ENCODE data around the gene PLPPR3. TPM values are rescaled to one million over a fixed set of nuclear protein-coding genes. Genes with fewer than 3 reads are reported as not detected.
A peak's percentile ranks its signal among the peaks of the same experiment; 100 is the strongest.
"Not testable (repeated sequence)": the region's sequence is repeated elsewhere in the genome, so short reads cannot be mapped to it uniquely, and the experiment has no call there.

The PLPPR3 gene
- total RNA-seq, 4 donors from 2014 or later: not detected

DNA sequence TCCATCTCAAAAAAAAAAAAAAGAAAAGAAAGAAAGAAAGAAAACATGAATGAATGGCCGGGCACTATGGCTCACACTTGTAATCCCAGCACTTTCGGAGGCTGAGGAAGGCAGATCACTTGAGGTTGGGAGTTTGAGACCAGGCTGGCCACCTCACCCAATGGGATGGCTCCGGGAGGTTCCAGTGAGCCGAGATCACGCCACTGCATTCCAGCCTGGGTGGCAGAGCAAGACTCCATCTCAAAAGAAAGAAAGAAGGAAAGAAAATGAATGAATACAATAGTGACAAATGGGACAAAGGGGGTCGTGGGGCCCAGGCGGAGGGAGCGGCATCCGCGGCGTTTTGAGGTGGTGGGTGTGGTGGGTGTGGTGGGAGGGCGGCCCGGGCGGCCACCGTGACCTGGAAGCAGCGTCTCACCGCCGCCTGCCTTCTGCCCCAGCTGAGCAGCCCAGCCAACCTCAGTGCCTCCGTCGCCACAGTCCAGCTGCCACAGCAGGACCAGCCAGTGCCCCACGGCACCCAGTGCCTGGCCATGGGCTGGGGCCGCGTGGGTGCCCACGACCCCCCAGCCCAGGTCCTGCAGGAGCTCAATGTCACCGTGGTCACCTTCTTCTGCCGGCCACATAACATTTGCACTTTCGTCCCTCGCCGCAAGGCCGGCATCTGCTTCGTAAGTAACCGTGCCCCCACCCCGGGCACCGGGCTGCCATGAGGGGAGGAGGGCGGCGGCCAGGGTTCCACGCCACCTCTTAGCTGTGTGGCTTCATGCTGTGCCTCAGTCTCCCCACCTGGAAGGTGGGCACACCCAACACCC lies 24.2 kb upstream of the PLPPR3 start:
- H3K9me3 ChIP-seq: no peaks in the 10 kb centered on the region
- no peak overlapping the region for H3K4me3 ChIP-seq
- 44% methylated on average over 23 of the region's 37 CpGs for WGBS
- TF ChIP-seq POLR2A (IDR thresholded peaks at IDR 0.05) (no peak), POLR2AphosphoS5 (IDR thresholded peaks at IDR 0.05) (no peak), EP300 (IDR thresholded peaks at IDR 0.05) (no peak), CTCF (IDR thresholded peaks at IDR 0.05) (no peak)
- H3K27me3 ChIP-seq: peaks cover 49% of the 10 kb centered on the region
- no peak for DNase-seq (ENCODE audit: low spot score in 2 of 2)
- H3K36me3 ChIP-seq: no peaks in the 10 kb centered on the region
- H3K4me1 ChIP-seq: peaks cover 35% of the 10 kb centered on the region
- no peak overlapping the region for H3K27ac ChIP-seq

DNA sequence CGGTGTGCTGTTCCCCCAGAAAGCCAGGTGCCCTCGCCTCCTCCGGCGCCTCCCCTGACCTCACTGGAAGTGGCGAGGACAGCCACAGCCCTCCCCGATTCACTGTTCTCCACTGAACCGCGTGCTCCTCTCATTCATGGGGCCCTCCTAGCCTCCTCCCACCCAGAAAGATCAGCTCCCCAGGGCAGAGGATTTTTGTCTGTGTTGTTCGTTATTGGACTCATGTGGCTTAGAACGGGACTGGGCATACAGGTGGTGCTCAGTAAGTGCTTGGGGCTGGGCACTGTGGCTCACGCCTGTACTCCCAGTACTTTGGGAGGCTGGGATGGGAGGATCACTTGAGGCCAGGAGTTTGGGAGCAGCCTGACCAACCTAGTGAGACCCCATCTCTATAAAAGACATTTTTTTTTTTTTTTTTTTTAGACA lies 22.8 kb upstream of the PLPPR3 start:
- no peak overlapping the region for H3K4me3 ChIP-seq
- peaks cover 27% of the 10 kb centered on the region for H3K4me1 ChIP-seq
- peaks cover 56% of the 10 kb centered on the region for H3K27me3 ChIP-seq
- TF ChIP-seq CTCF (IDR thresholded peaks at IDR 0.05) (no peak), POLR2AphosphoS5 (IDR thresholded peaks at IDR 0.05) (no peak), EP300 (IDR thresholded peaks at IDR 0.05) (no peak)
- no peaks in the 10 kb centered on the region for H3K9me3 ChIP-seq
- WGBS: 48% methylated on average over 3 of the region's 11 CpGs
- no peaks in the 10 kb centered on the region for H3K36me3 ChIP-seq
- H3K27ac ChIP-seq: no peak overlapping the region
- DNase-seq (ENCODE audit: low spot score in 2 of 2): no peak

DNA sequence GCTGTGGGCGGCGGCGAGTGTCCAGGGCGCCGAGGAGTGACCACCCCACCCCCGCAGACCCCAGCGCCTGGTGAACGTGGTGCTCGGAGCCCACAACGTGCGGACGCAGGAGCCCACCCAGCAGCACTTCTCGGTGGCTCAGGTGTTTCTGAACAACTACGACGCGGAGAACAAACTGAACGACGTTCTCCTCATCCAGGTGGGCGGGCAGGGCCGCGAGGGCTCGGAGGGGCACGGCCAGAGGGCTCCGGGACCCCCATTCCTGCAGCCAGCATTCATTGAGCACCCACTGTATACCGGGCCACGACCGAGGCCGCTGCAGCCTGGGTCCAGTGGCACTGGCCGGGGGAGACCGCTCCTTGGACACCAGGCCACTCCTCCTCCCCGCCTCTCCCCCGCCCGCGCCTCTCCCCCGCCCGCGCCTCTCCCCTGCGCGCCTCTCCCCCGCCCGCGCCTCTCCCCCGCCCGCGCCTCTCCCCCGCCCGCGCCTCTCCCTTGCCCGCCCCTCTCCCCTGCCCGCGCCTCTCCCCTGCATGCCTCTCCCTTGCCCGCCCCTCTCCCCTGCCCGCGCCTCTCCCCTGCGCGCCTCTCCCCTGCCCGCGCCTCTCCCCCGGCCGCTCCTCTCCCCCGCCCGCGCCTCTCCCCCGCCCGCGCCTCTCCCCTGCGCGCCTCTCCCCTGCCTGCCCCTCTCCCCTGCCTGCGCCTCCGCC lies 22.2 kb upstream of the PLPPR3 start:
- no CpG with 5 or more reads among the region's 70 CpGs for WGBS
- Histone ChIP-seq H3K27me3 (peaks cover 59% of the 10 kb centered on the region), H3K4me3 (peak overlapping the region; percentile 33)

GRCh38 chr19:843180-843835 lies 21.6 kb upstream of the PLPPR3 start:
- TF ChIP-seq EP300 (IDR thresholded peaks at IDR 0.05) (no peak), POLR2AphosphoS5 (IDR thresholded peaks at IDR 0.05) (no peak), CTCF (IDR thresholded peaks at IDR 0.05) (no peak), POLR2A (IDR thresholded peaks at IDR 0.05) (no peak)
- no peaks in the 10 kb centered on the region for H3K9me3 ChIP-seq
- peaks cover 23% of the 10 kb centered on the region for H3K4me1 ChIP-seq
- peak in 1 of 2 donors; percentile 80 for DNase-seq (ENCODE audit: low spot score in 2 of 2)
- 0% methylated on average over 14 of the region's 46 CpGs for WGBS
- peaks cover 57% of the 10 kb centered on the region for H3K27me3 ChIP-seq
- H3K36me3 ChIP-seq: no peaks in the 10 kb centered on the region
- peak overlapping the region; percentile 33 for H3K4me3 ChIP-seq
- H3K27ac ChIP-seq: no peak overlapping the region

More for the DNA sequence above, 22.2 kb upstream of the PLPPR3 start:
- TF ChIP-seq POLR2AphosphoS5 (IDR thresholded peaks at IDR 0.05) (no peak), POLR2A (IDR thresholded peaks at IDR 0.05) (no peak), CTCF (IDR thresholded peaks at IDR 0.05) (no peak), EP300 (IDR thresholded peaks at IDR 0.05) (no peak)
- Histone ChIP-seq H3K27ac (no peak overlapping the region), H3K4me1 (peaks cover 27% of the 10 kb centered on the region), H3K36me3 (no peaks in the 10 kb centered on the region), H3K9me3 (no peaks in the 10 kb centered on the region)
- DNase-seq (ENCODE audit: low spot score in 2 of 2): peak in 1 of 2 donors; percentile 72

DNA sequence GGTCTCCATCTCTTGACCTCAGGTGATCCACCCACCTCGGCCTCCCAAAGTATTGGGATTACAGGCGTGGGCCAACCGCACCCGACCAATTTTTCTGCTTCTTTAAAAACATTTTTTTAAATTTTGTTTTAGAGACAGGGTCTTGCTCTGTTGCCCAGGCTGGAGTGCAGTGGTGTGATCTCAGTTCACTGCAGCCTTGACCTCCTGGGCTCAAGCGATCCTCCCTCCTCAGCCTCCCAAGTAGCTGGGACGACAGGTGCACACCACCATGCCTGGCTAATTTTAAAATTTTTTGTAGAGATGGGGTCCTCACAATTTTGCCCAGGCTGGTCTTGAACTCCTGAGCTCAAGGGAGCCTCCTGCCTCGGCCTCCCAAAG lies 21.0 kb upstream of the PLPPR3 start:
- H3K36me3 ChIP-seq; H3K27ac ChIP-seq; H3K9me3 ChIP-seq; H3K4me3 ChIP-seq; DNase-seq (ENCODE audit: low spot score in 2 of 2): not testable (repeated sequence)
- H3K27me3 ChIP-seq: peaks cover 52% of the 10 kb centered on the region
- 79% methylated on average over 6 of the region's 7 CpGs for WGBS
- peaks cover 18% of the 10 kb centered on the region for H3K4me1 ChIP-seq

Measured in suprapubic skin (tissue), 4 donors.